IPS DF 4.7 (cell line): ENCODE measurements around the gene CISD1.

Experiments
- DNase-seq: peaks from one replicate; pipeline ENCODE4 v3.0.0-alpha.2; 2013; ENCODE audit warnings: low spot score; ENCODE audit errors: extremely low read depth

The CISD1 gene

GRCh38 chr10:58307676-58308075, 38.7 kb downstream of the CISD1 start:
- no peak for DNase-seq

GRCh38 chr10:58311026-58311425, 42.1 kb downstream of the CISD1 start:
- DNase-seq, result no peak

GRCh38 chr10:58316874-58317273, 47.9 kb downstream of the CISD1 start:
- no peak for DNase-seq

- no peak for DNase-seq
Measured at GRCh38 chr10:58318346-58318745, 49.4 kb downstream of the CISD1 start.

GRCh38 chr10:58319599-58319998, 50.6 kb downstream of the CISD1 start:
- DNase-seq, result no peak

- no peak for DNase-seq
Measured at GRCh38 chr10:58320351-58321049, 51.5 kb downstream of the CISD1 start.

- DNase-seq, result no peak
Measured at GRCh38 chr10:58322072-58322834, 53.3 kb downstream of the CISD1 start.

GRCh38 chr10:58322835-58323209, 53.9 kb downstream of the CISD1 start:
- no peak for DNase-seq

GRCh38 chr10:58326967-58327381, 58.0 kb downstream of the CISD1 start:
- no peak for DNase-seq

GRCh38 chr10:58328233-58328632, 59.3 kb downstream of the CISD1 start:
- no peak for DNase-seq

GRCh38 chr10:58330431-58330830, 61.5 kb downstream of the CISD1 start:
- no peak for DNase-seq

- no peak for DNase-seq
Measured at GRCh38 chr10:58331646-58332045, 62.7 kb downstream of the CISD1 start.

GRCh38 chr10:58334817-58335305, 65.9 kb downstream of the CISD1 start, which contains the start of gene UBE2D1:
Gene UBE2D1, plus strand, starts transcription at chr10:58335006. Its CDS starts 196 bp downstream, at chr10:58335202.
- peak; percentile 33 for DNase-seq

- DNase-seq, result no peak
Measured at GRCh38 chr10:58335306-58336005, 66.5 kb downstream of the CISD1 start.

- no peak for DNase-seq
Measured at GRCh38 chr10:58336242-58336641, 67.3 kb downstream of the CISD1 start.
